Bone marrow (tissue), 2 donors: ENCODE measurements around the gene LRRC14B.
"Not testable (repeated sequence)": the region's sequence is repeated elsewhere in the genome, so short reads cannot be mapped to it uniquely, and the experiment has no call there.

Experiments used
- DNase-seq, 2 donors: peaks; one replicate each; lab custom pipeline; 2025; lab: John Stamatoyannopoulos, UW

The LRRC14B gene

GRCh38 chr5:207599-207998 is 16.3 kb downstream of the LRRC14B start:
- DNase-seq: no peak

GRCh38 chr5:208449-209114 is 17.3 kb downstream of the LRRC14B start:
- DNase-seq: no peak

DNA sequence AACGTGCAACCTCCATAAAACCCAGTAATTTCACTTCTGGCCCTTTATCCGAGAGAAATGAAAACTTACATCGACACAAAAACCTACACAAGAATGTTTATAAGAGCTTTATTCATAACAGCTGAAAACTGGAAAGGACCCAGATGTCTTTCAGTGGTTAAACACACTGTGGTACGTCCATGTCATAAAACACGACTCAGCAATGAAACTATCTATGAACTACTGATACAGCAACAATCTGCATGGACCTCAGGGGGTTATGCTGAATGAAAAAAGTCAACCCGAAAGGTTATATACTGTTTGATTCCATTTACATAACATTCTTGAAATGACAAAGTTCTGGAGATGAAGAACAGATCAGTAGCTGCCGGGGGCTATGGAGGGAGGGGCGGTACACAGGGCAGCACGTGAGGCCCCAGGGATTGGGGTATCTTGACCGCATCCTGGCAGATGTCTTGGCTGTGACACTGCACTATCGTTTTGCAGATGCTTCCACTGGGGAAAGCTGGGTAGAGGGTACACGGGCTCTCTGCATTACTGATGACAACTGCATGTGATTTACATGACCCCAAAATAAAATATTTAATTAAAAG is 22.6 kb downstream of the LRRC14B start:
- DNase-seq: no peak

GRCh38 chr5:215256-215655 is 24.0 kb downstream of the LRRC14B start:
- not testable (repeated sequence) for DNase-seq

- DNase-seq: not testable (repeated sequence)
Observed at GRCh38 chr5:216076-216475, 24.8 kb downstream of the LRRC14B start.

DNA sequence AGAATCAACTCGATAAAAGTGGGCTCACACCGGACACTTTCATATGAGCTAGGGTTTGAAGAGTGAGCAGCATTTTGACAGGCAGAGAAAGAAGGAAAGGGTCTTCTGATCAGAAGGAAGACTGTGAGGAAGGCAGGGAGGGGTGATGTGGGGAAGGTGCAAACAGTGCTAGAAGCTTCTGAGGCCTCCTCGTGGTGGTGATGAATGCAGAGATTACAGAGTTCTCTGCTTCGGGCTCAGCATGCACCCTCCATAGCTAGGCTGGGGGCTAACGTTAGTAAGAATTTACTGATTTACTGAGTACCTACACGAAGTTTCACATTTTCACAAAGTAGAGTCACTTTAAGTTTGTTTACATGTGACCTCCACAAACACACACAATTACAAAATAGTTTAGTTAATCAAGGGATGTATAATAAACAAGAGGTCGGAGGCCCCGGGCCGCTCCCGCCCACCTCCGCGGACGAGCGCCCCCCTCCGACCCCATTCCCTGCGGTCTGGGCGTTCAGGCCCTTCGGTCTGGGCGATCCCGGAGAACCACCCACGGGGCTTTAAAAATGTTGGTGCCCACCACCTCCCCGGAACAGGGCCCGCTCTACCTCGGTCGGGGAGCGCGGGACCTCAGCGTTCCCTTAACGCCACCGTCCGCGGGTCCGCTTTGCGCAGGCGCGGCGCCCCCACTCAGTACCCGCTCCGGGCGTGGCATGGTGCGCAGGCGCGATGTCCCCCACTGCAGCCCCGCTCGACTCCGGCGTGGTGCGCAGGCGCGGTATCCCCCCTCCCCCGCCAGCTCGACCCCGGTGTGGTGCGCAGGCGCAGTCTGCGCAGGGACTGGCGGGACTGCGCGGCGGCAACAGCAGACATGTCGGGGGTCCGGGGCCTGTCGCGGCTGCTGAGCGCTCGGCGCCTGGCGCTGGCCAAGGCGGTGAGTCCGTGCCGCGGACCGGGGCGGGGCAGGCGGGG is 26.5 kb downstream of the LRRC14B start, which contains the start of the genes CCDC127 and SDHA:
Gene CCDC127 (minus strand): TSS at position 660 of the 963 bp plus-strand sequence. CDS start 1,304 bp downstream, outside the sequence.
Gene SDHA (plus strand): TSS at position 827 of the 963 bp plus-strand sequence. CDS start 36 bp downstream, at position 863.
- DNase-seq: peak; percentile 83 to 93

GRCh38 chr5:218457-219291 is 27.4 kb downstream of the LRRC14B start:
- peak in 1 of 2 donors; percentile 53 for DNase-seq

DNA sequence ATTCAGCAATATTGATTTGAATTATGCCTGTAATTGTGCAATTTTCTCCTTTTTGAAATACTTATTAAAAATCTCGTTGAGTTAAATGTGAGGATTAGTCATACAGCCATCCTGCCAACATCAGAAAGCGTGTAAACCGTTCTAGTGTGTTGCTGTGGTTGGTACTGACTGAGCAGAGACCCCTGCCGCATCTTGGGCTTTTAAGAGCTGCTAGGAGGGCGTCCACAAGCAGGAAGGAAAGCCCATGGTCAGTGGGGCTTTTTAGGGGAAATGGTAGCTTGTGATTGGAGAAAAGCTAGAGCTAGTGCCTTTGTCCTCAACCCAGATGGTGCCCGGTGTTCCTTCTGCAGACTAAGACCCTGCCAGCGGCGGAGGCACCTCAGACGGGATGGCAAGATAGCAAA is 28.2 kb downstream of the LRRC14B start:
- no peak for DNase-seq

- peak in 1 of 2 donors; percentile 55 for DNase-seq
Observed at GRCh38 chr5:219991-220390, 28.7 kb downstream of the LRRC14B start.

DNA sequence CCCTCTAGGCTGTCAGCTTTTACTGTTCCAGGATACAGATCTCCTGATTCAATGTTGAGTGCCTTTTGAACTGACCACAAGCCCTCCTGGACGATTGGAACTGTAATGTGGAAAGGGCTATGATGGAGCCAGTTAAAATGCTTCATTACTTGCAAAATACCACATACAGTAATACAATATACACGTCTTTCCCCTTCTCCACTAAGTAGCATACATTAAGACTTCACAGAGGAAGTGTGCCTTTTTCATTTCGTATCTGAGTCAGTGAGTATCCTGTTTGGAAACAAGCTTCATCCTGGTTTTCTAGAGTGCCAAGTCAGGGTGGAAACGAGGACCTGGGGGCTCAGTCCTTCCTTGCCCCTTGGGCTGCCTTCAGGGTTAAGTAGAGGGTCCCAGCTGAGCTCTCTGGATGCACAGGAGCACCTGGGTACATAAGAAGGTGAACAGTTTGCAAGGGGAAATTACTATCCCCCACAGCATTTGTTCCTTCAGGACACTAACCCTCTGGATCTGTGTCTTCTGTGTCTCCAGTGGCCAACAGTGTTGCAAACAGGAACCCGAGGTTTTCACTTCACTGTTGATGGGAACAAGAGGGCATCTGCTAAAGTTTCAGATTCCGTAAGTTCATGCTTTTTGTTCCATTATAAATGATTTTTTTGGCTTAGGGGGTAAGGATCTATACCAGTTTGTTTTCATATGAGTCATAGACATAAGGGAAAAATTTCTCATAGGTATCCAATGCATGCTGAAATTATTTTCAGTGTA is 31.8 kb downstream of the LRRC14B start:
- not testable (repeated sequence) for DNase-seq

DNA sequence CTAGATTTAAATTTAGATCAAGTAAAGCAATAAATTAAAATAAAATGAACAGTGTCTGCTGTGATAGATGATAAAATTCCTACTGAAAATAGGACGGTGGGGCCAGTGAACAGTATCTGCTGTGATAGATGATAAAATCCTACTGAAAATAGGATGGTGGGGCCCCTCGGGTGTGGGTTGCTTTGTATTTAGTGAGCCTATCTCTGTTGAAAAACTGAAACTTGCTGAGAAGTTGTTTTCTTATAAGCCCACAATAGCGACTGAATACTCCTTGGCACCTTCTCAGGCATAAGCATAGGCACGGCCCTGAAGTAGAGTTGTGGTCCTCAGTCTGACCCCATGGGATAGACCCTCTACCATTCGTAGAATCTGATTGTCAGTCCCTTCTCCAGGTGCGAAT is 32.5 kb downstream of the LRRC14B start:
- no peak for DNase-seq

DNA sequence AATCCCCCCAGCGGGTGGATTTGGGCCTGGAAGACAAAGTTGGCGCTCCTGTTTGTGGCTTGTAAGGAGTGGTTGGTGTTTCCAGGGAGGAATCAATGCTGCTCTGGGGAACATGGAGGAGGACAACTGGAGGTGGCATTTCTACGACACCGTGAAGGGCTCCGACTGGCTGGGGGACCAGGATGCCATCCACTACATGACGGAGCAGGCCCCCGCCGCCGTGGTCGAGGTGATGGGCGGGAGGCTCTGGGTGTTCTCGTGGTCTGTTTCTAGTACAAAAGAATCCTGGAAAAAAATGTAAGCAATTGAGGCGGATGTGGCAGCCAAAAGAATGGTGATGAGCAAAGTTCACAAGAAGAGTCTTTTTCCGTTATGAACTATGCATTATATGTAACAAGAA is 34.0 kb downstream of the LRRC14B start:
- no peak for DNase-seq

DNA sequence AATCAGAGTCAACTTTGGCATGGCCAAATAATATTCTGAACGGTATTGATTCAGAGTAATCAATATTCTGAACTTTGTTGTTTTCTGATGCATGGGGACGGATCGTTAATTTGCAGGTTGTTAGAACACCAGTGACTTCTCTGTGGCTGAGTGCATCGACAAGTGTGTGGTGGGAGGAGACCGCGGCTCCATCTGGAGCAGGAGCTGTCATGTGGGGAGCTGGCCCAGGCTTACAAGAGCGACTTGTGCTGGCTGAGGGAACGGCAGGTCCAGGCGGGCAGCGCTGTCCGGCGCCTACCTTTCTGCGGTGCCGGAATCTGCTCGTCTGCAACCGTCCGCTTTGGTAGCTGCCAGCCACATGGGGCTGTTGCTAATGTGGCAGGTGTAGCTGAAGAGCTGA is 36.1 kb downstream of the LRRC14B start:
- DNase-seq: not testable (repeated sequence)

DNA sequence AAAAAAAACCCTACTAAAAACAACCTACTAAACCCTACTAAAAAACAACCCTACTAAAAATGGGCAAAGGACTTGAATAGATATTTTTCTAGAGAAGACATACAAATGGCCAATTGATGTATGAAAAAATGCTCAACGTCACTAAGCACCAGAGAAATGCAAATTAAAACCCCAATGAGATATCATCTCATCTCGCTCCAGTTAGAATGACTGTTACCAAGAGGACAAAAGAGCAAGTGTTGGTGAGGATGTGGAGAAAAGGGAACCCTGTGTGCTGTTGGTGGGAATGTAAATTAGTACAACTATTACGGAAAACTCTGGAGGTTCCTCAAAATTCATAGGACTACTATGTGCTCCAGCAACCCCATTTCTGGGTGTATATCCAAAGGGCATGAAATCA is 37.6 kb downstream of the LRRC14B start:
- DNase-seq: no peak

DNA sequence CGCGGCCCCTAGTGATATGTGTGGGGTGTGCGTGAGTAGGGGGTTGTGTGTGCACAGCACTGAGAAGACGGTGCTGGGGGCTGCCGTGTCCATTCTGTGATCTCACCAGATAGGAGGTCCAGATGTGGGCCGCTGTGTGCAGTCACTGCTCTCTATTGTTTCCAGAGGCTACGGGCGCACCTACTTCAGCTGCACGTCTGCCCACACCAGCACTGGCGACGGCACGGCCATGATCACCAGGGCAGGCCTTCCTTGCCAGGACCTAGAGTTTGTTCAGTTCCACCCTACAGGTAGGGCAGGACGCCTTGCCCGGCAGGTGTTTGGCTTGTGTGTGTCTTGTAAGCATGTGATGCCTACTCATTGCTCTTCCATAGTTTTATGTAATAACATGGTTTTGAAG is 39.4 kb downstream of the LRRC14B start:
- DNase-seq: no peak

DNA sequence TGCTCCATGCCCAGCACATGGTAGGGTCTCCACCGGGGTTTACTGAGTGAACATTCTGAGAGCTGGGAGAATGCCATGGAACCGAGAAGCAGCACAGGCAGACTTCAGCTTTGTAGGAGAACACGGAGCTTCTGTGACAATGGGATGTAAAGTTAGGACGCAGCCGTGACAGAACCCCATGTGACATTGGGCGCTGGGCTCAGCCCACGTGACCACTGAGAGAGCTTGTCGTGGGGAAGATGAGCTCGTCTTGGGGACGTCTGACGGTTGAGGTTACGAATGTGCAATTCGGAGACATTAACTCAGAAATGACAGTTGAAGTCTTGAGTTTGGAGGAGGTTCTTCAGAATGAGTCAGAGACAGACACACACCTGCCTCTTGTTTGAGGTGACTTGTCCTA is 40.4 kb downstream of the LRRC14B start:
- no peak for DNase-seq

GRCh38 chr5:233426-233825 is 42.1 kb downstream of the LRRC14B start:
- DNase-seq: not testable (repeated sequence)

DNA sequence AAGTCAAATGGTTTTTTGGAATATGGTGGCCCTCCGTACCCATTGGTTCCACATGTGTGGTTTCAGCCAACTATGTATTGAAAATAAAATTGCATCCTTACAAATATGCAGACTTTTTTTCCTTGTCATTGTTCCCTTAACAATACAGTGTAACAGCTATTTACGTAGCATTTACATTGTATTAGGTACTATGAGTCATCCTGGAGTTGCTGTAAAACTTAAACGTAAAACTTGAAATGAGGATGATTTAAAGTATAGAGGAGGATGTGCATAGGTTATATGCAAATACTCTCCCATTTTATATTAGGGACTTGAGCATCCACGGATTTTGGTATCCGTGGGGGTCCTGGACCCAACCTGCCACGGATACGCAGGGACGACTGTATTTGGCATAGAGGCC is 43.2 kb downstream of the LRRC14B start:
- DNase-seq: no peak

GRCh38 chr5:235527-235926 is 44.2 kb downstream of the LRRC14B start:
- DNase-seq: not testable (repeated sequence)

DNA sequence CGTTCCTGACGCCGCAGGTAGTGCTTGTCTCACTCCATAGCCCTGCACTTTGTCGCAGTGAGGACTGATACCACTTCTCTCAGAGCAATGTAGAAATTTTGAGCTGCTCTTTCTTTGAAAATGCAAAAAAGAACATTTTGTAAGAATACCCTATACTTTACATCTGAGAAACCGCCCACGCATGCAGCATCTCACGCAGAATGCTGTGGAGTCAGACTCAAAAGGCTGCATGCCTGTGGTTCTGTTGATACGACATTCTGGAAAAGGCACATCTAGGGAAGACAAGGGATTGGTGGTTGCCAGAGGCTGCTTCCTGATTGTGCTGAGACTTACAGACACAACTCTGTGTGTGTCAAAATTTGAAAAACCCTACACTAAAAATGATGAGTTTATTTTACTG is 46.6 kb downstream of the LRRC14B start:
- not testable (repeated sequence) for DNase-seq

DNA sequence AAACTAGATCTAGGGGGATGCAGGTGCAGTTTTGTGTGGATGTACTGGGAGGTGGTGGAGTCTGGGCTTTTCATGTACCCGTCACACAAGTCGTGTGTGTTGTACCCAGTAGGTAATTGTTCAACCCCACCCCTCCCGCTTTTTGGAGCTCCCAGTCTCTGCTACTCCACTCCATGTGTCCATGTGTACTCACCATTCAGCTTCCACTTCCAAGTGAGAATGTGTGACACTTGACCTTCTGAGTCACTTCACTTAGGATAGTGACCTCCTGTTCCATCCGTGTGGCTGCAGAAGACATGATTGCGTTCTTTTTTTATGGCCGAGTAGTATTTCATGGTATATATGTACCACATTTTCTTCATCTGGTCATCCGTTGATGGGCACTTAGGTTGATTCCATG is 49.3 kb downstream of the LRRC14B start:
- not testable (repeated sequence) for DNase-seq
